ENCODE measurements around the gene KAT7. TPM values are rescaled to one million over a fixed set of nuclear protein-coding genes. Genes with fewer than 3 reads are reported as not detected.

The KAT7 gene
- total RNA-seq, 1 experiment from 2014 or later, result 45.8 TPM

DNA sequence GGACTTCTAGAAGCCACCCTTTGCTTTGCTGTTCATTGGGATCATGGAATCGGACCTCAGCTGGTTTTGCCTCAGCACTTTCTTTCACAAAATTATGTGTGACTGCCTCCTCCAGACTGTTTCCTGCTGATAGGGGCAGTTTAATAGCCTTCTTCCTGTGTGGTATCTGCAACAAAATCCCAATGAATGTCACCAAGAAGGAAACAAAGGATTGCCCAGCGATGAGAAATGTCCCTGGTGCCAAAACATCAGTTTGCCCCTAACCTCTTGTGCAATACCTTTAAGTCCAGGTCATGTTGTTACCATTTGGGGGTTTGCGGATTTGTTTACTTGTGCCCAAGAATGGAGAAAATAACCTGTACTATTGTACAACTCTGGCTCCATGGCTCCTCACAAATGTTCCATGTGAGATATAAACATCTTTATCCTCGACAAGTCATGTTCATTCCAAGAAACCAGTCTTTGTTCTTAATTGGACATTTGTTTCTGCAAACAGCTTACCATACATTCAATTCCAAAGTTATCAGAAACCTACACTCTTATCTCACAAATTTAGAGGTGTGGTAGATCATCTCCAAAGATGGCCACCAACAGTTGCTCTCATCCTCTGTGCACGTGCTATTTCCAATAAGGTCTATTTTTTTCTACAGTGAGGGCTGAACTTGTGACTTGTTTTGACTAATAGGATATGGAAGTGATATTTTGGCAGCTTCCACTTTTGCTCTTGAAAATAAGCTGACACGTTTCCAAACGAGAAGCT is 44.5 kb downstream of the KAT7 start:
- DNase-seq, result no peak
- Histone ChIP-seq H3K4me3 (ENCODE audit: low read length) (no peak overlapping the region), H3K9ac (ENCODE audit: low read length) (no peak overlapping the region), H4K20me1 (ENCODE audit: insufficient read depth, low read depth, low read length) (no peaks in the 10 kb centered on the region), H3K79me2 (ENCODE audit: low read length) (no peaks in the 10 kb centered on the region), H3K4me1 (ENCODE audit: low read length) (no peaks in the 10 kb centered on the region), H2AFZ (ENCODE audit: low read length) (no peak overlapping the region), H3K4me2 (ENCODE audit: low read depth, low read length, poor library complexity, severe bottlenecking) (no peak overlapping the region), H3K27me3 (ENCODE audit: low read length) (no peaks in the 10 kb centered on the region), H3K36me3 (ENCODE audit: insufficient read depth, low read length) (peaks cover 17% of the 10 kb centered on the region; the same call in 1 of the 2 replicates), H3K9me3 (ENCODE audit: low read length) (no peaks in the 10 kb centered on the region), H3K9me2 (replicated peaks; ENCODE audit: insufficient read depth, low read length) (no peaks in the 10 kb centered on the region), H3K27ac (ENCODE audit: low read length) (no peak overlapping the region)

DNA sequence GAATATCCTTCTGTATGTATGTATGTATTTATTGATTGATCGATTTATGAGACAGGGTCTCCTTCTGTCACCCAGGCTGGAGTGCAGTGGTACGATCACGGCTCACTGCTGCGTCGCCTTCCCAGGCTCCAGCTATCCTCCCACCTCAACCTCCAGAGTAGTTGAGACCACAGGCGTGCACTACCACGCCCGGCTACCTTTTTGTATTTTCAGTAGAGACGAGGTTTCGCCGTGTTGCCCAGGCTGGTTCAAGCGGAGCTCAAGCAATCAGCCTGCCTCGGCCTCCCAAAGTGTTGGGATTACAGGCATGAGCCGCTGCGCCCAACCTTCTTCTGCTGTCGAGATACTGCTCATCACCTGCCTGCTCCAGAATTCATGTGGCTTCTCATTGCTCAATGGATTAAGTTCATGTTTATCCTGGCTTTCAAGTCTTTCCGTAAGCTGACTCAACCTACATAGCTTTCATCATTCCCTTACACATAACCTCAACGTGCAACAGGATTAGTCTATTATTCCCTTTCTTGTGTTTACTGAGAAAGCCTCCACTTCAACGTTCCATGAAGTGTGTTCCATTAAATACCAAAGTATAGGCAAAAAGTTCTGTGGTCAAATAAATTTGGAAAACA is 45.8 kb downstream of the KAT7 start:
- Histone ChIP-seq H3K9me2 (replicated peaks; ENCODE audit: insufficient read depth, low read length) (no peaks in the 10 kb centered on the region), H4K20me1 (ENCODE audit: insufficient read depth, low read depth, low read length) (no peaks in the 10 kb centered on the region), H2AFZ (ENCODE audit: low read length) (no peak overlapping the region), H3K9me3 (ENCODE audit: low read length) (no peaks in the 10 kb centered on the region), H3K27ac (ENCODE audit: low read length) (no peak overlapping the region), H3K4me3 (ENCODE audit: low read length) (no peak overlapping the region), H3K4me2 (ENCODE audit: low read depth, low read length, poor library complexity, severe bottlenecking) (no peak overlapping the region), H3K36me3 (ENCODE audit: insufficient read depth, low read length) (peaks cover 11% of the 10 kb centered on the region; the same call in 1 of the 2 replicates), H3K9ac (ENCODE audit: low read length) (no peak overlapping the region), H3K27me3 (ENCODE audit: low read length) (no peaks in the 10 kb centered on the region), H3K79me2 (ENCODE audit: low read length) (no peaks in the 10 kb centered on the region), H3K4me1 (ENCODE audit: low read length) (no peaks in the 10 kb centered on the region)
- DNase-seq, result no peak

DNA sequence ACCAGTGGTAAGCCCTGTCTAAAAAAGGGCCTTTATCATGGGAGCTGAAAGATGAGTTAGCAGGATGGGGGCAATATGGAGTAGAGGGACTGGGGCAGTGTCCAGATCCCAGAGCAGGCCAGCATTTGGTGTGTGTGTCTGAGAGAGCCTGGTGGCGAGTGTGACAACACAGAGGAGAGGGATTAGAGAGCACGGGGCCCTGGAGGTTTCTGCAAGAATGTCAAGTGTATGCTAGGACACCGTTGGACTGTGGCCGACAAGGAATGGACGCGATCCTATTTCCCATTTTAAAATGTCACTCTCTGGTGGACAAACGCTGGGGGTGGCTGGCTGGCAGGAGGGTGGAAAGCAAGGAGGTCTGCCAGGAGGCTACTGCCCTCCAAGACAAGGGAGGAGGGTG is 47.0 kb downstream of the KAT7 start:
- Histone ChIP-seq H4K20me1 (ENCODE audit: insufficient read depth, low read depth, low read length) (no peaks in the 10 kb centered on the region), H3K36me3 (ENCODE audit: insufficient read depth, low read length) (peaks cover 8% of the 10 kb centered on the region; the same call in 1 of the 2 replicates), H3K4me2 (ENCODE audit: low read depth, low read length, poor library complexity, severe bottlenecking) (no peak overlapping the region), H3K27me3 (ENCODE audit: low read length) (no peaks in the 10 kb centered on the region), H3K79me2 (ENCODE audit: low read length) (no peaks in the 10 kb centered on the region), H3K4me1 (ENCODE audit: low read length) (no peaks in the 10 kb centered on the region), H3K9ac (ENCODE audit: low read length) (no peak overlapping the region), H3K9me3 (ENCODE audit: low read length) (no peaks in the 10 kb centered on the region), H2AFZ (ENCODE audit: low read length) (no peak overlapping the region), H3K4me3 (ENCODE audit: low read length) (no peak overlapping the region), H3K9me2 (replicated peaks; ENCODE audit: insufficient read depth, low read length) (no peaks in the 10 kb centered on the region), H3K27ac (ENCODE audit: low read length) (no peak overlapping the region)
- DNase-seq, result no peak

DNA sequence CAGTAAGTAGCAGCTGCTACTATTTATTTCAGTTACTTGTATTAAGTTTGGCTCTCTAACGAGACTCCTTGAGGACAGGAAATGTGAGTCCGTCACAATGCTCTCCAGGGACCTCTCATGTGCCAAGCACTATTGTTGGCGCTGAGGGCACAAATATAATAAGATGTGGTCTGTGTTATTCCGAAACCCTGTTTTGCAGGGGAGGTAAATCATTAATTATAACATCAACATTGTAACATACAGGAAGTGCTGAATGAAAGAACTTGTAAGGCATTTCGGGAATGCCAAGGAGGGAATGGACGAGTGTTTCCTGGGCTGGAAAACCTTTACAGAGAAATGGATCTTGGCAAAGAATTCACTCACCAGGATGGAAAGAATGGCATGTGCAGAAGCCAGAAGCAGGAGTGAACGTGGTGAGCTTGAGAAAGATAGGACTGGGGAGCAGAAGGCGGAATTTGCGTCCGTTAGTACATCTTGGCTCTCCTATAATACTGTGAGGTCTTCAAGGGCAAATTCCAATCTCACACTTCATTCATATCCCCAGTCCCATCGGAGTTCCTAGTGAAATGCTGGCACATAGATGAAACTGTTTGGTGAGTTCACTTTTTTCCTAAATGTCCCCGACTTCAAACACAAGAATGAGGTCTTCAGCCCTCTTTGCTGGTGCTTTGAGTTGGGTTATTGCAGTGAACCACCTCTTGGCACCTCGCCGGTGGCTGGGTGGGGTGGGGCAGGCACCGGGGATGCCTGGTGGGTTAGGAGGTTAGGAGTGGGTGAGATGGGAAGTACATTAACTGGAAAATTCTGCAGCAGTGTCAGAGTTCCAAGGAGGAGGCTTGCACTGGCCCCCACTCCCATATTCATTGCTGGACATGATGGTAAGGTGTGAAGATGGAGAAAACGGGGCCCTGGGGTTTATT is 47.9 kb downstream of the KAT7 start:
- Histone ChIP-seq H3K4me3 (ENCODE audit: low read length) (no peak overlapping the region), H3K79me2 (ENCODE audit: low read length) (no peaks in the 10 kb centered on the region), H3K27me3 (ENCODE audit: low read length) (no peaks in the 10 kb centered on the region), H4K20me1 (ENCODE audit: insufficient read depth, low read depth, low read length) (no peaks in the 10 kb centered on the region), H2AFZ (ENCODE audit: low read length) (no peak overlapping the region), H3K9me2 (replicated peaks; ENCODE audit: insufficient read depth, low read length) (no peaks in the 10 kb centered on the region), H3K9ac (ENCODE audit: low read length) (no peak overlapping the region), H3K36me3 (ENCODE audit: insufficient read depth, low read length) (peaks cover 8% of the 10 kb centered on the region; the same call in 1 of the 2 replicates), H3K27ac (ENCODE audit: low read length) (no peak overlapping the region), H3K4me2 (ENCODE audit: low read depth, low read length, poor library complexity, severe bottlenecking) (no peak overlapping the region), H3K9me3 (ENCODE audit: low read length) (no peaks in the 10 kb centered on the region), H3K4me1 (ENCODE audit: low read length) (no peaks in the 10 kb centered on the region)
- DNase-seq, result no peak

DNA sequence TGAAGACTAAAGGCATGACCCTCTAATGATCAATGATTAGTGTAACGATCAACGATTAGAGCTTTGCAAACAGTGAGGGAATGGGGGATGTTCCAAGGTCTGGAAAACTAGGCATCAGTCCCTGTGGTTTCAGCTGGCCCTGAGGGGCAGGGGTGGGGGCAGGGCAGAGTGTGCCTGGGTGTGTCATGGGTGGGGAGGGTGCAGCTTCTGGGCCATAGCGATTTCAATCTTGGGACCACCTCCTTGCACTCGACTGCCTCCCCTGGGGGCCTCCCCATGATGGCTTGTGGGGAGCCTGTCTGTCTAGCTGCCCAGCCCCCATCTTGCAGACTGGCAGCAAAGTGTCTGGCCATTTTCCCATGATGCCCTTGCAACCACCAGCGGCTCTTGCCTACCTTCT is 51.0 kb downstream of the KAT7 start:
- H4K20me1 ChIP-seq (ENCODE audit: insufficient read depth, low read depth, low read length), result no peaks in the 10 kb centered on the region
- no peak overlapping the region for H2AFZ ChIP-seq (ENCODE audit: low read length)
- H3K36me3 ChIP-seq (ENCODE audit: insufficient read depth, low read length), result no peaks in the 10 kb centered on the region; the same call in 1 of the 2 replicates
- DNase-seq, result no peak
- no peak overlapping the region for H3K4me2 ChIP-seq (ENCODE audit: low read depth, low read length, poor library complexity, severe bottlenecking)
- H3K4me3 ChIP-seq (ENCODE audit: low read length), result no peak overlapping the region
- H3K9me3 ChIP-seq (ENCODE audit: low read length), result no peaks in the 10 kb centered on the region
- no peaks in the 10 kb centered on the region for H3K79me2 ChIP-seq (ENCODE audit: low read length)
- no peaks in the 10 kb centered on the region for H3K9me2 ChIP-seq (replicated peaks; ENCODE audit: insufficient read depth, low read length)
- no peak overlapping the region for H3K9ac ChIP-seq (ENCODE audit: low read length)
- H3K27me3 ChIP-seq (ENCODE audit: low read length), result no peaks in the 10 kb centered on the region
- no peak overlapping the region for H3K27ac ChIP-seq (ENCODE audit: low read length)
- H3K4me1 ChIP-seq (ENCODE audit: low read length), result no peaks in the 10 kb centered on the region

DNA sequence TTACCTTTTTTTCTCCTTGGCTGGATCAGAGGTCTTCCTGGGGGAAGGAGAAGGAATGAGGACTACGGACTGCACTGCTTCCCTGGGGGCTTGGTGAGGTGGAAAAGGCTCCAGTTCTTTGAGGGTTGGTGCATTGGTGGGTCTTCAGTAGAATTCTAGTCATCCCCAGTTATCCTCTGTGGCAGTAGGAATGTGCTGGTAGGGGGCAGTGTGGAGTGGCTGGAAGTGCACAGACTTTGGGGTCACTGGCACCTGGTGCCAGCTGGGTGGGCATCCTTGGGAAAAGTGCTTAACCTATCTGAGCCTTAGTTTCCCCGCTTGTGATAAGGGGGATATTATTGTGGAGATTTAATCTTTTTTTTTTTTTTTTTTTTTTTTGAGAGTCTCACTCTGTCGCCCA is 53.1 kb downstream of the KAT7 start:
- no peaks in the 10 kb centered on the region for H3K79me2 ChIP-seq (ENCODE audit: low read length)
- H3K9me2 ChIP-seq (replicated peaks; ENCODE audit: insufficient read depth, low read length), result no peaks in the 10 kb centered on the region
- H2AFZ ChIP-seq (ENCODE audit: low read length), result no peak overlapping the region
- no peak overlapping the region for H3K9ac ChIP-seq (ENCODE audit: low read length)
- no peak for DNase-seq
- H3K27me3 ChIP-seq (ENCODE audit: low read length), result no peaks in the 10 kb centered on the region
- no peak overlapping the region for H3K27ac ChIP-seq (ENCODE audit: low read length)
- no peaks in the 10 kb centered on the region for H3K4me1 ChIP-seq (ENCODE audit: low read length)
- H3K36me3 ChIP-seq (ENCODE audit: insufficient read depth, low read length), result 0 out of 2 replicates have a peak, but pooled peaks cover 2% of the 10 kb centered on the region
- no peak overlapping the region for H3K4me2 ChIP-seq (ENCODE audit: low read depth, low read length, poor library complexity, severe bottlenecking)
- no peak overlapping the region for H3K4me3 ChIP-seq (ENCODE audit: low read length)
- no peaks in the 10 kb centered on the region for H3K9me3 ChIP-seq (ENCODE audit: low read length)
- 0 out of 2 replicates have a peak, but pooled peaks cover 2% of the 10 kb centered on the region for H4K20me1 ChIP-seq (ENCODE audit: insufficient read depth, low read depth, low read length)

DNA sequence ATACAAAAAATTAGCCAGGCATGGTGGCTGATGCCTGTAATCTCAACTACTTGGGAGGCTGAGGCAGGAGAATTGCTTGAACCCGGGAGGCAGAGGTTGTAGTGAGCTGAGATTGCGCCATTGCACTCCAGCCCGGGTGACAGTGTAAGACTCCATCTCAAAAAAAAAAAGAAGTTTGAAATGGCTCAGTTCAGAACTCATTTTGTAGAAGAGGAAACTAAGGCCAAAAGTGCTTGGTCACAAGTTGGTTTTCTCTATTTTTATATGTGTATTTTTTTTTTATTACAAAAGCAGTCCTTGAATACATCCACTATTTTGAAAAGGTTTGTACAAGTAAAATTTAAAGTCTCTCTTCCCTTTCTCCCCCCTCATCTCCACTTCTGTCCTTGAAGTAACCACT is 53.9 kb downstream of the KAT7 start:
- Histone ChIP-seq H3K79me2 (ENCODE audit: low read length) (no peaks in the 10 kb centered on the region), H3K36me3 (ENCODE audit: insufficient read depth, low read length) (0 out of 2 replicates have a peak, but pooled peaks cover 3% of the 10 kb centered on the region), H2AFZ (ENCODE audit: low read length) (no peak overlapping the region), H3K9me2 (replicated peaks; ENCODE audit: insufficient read depth, low read length) (no peaks in the 10 kb centered on the region), H3K27ac (ENCODE audit: low read length) (no peak overlapping the region), H4K20me1 (ENCODE audit: insufficient read depth, low read depth, low read length) (0 out of 2 replicates have a peak, but pooled peaks cover 6% of the 10 kb centered on the region), H3K9ac (ENCODE audit: low read length) (no peak overlapping the region), H3K4me1 (ENCODE audit: low read length) (no peaks in the 10 kb centered on the region), H3K27me3 (ENCODE audit: low read length) (no peaks in the 10 kb centered on the region), H3K4me2 (ENCODE audit: low read depth, low read length, poor library complexity, severe bottlenecking) (no peak overlapping the region), H3K9me3 (ENCODE audit: low read length) (no peaks in the 10 kb centered on the region), H3K4me3 (ENCODE audit: low read length) (no peak overlapping the region)
- DNase-seq, result no peak

DNA sequence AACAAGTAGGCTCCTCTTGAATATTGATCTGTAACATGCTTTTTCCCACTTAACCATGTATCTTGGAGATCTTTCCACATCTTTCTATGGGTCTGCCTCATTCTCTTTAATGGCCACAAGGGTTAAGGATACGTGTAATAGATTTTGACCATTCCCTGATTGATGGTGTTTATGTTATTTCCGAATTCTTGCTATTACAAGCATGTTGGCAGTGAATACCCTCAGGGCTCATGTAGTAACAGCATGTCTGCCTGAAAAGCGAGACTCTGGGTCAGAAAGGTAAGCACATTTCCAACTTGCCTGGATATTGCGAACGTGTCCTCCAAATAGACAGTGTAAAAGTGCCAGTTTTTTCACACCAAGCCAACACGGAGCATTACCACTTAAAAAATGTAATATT is 54.4 kb downstream of the KAT7 start:
- H3K9me2 ChIP-seq (replicated peaks; ENCODE audit: insufficient read depth, low read length), result no peaks in the 10 kb centered on the region
- no peak overlapping the region for H3K4me2 ChIP-seq (ENCODE audit: low read depth, low read length, poor library complexity, severe bottlenecking)
- no peak overlapping the region for H3K9ac ChIP-seq (ENCODE audit: low read length)
- no peaks in the 10 kb centered on the region for H3K79me2 ChIP-seq (ENCODE audit: low read length)
- no peak overlapping the region for H3K4me3 ChIP-seq (ENCODE audit: low read length)
- no peaks in the 10 kb centered on the region for H3K27me3 ChIP-seq (ENCODE audit: low read length)
- H2AFZ ChIP-seq (ENCODE audit: low read length), result no peak overlapping the region
- H3K27ac ChIP-seq (ENCODE audit: low read length), result no peak overlapping the region
- 0 out of 2 replicates have a peak, but pooled peaks cover 6% of the 10 kb centered on the region for H4K20me1 ChIP-seq (ENCODE audit: insufficient read depth, low read depth, low read length)
- H3K4me1 ChIP-seq (ENCODE audit: low read length), result no peaks in the 10 kb centered on the region
- no peak for DNase-seq
- H3K9me3 ChIP-seq (ENCODE audit: low read length), result no peaks in the 10 kb centered on the region
- 0 out of 2 replicates have a peak, but pooled peaks cover 3% of the 10 kb centered on the region for H3K36me3 ChIP-seq (ENCODE audit: insufficient read depth, low read length)

All from Karpas-422 (cell line).